Caco-2 (cell line): ENCODE measurements around the gene NFE2L1. TPM values are rescaled to one million over a fixed set of nuclear protein-coding genes. Genes with fewer than 3 reads are reported as not detected.

Experiments
- BruUV-seq: library from RNA; stranded (reverse); fragments of 400-500 nt; replicated peaks from 2 replicates; lab custom pipeline; 2021; lab: Mats Ljungman, UMichigan
- CTCF ChIA-PET: fragments of 300-600 bp; sonication (Branson Sonifier 250); formaldehyde crosslinking; loops from one replicate; lab custom pipeline; 2022; ENCODE audit warnings: antibody characterized with exemption; lab: Charles Lee
- POLR2A ChIA-PET: fragments of 300-600 bp; sonication (Branson Sonifier 250); formaldehyde crosslinking; loops from one replicate; lab custom pipeline; 2022; ENCODE audit warnings: antibody characterized with exemption; lab: Charles Lee
- DNase-seq, 2 experiments: peaks; one replicate each; pipeline versions ENCODE4 v3.0.0 to v3.0.0-alpha.2; 2020 to 2022
- H3K27me3 ChIP-seq: replicated peaks from 2 replicates; pipeline ENCODE4 v1.6.0; 2011; ENCODE audit warnings: low read length; ENCODE audit not compliant: control insufficient read depth, insufficient read depth
- H3K36me3 ChIP-seq: 2 replicates; pipeline ENCODE4 v1.5.1; 2011; ENCODE audit warnings: low read length; ENCODE audit not compliant: control insufficient read depth, insufficient read depth
- H3K4me1 ChIP-seq: fragments of 250-450 bp; sonication (Bioruptor Pico); 2 replicates; pipeline ENCODE4 v1.5.1; 2020; ENCODE audit warnings: mild to moderate bottlenecking
- H3K4me3 ChIP-seq: 2 replicates; pipeline ENCODE4 v1.5.1; 2011; ENCODE audit warnings: low read depth, mild to moderate bottlenecking, control low read depth, low read length
- H3K9me3 ChIP-seq: fragments of 250-450 bp; sonication (Bioruptor Pico); 2 replicates; pipeline ENCODE4 v1.5.1; 2020; ENCODE audit warnings: mild to moderate bottlenecking, moderate library complexity
- H3K27ac Mint-ChIP-seq: one replicate; pipeline ENCODE4 v1.8.0; 2022; ENCODE audit warnings: mixed read lengths; ENCODE audit not compliant: unreplicated experiment
- H3K27me3 Mint-ChIP-seq: one replicate; pipeline ENCODE4 v1.8.0; 2022; ENCODE audit warnings: mixed read lengths; ENCODE audit not compliant: insufficient read depth, unreplicated experiment
- H3K36me3 Mint-ChIP-seq: one replicate; pipeline ENCODE4 v1.8.0; 2022; ENCODE audit warnings: mild to moderate bottlenecking, mixed read lengths; ENCODE audit not compliant: insufficient read depth, unreplicated experiment
- H3K4me1 Mint-ChIP-seq: one replicate; pipeline ENCODE4 v1.8.0; 2022; ENCODE audit warnings: low read depth, mixed read lengths; ENCODE audit not compliant: unreplicated experiment
- H3K4me3 Mint-ChIP-seq: one replicate; pipeline ENCODE4 v1.8.0; 2022; ENCODE audit warnings: mild to moderate bottlenecking, moderate library complexity, mixed read lengths; ENCODE audit not compliant: unreplicated experiment
- H3K9me3 Mint-ChIP-seq: one replicate; pipeline ENCODE4 v1.8.0; 2022; ENCODE audit warnings: mixed read lengths; ENCODE audit not compliant: unreplicated experiment
- CTCF ChIP-seq, 2 experiments: fragments of 200-600 bp in 1 of 2; IDR thresholded peaks; 1 replicate in 1 of 2; 2 replicates in 1 of 2; pipeline versions ENCODE4 v1.5.1 to v1.8.0; 2011 to 2022; ENCODE audit warnings: antibody characterized with exemption in 1 of 2, control low read depth in 1 of 2, inconsistent platforms in 1 of 2, low read depth in 1 of 2, low read length in 1 of 2, mild to moderate bottlenecking in 1 of 2, moderate library complexity in 1 of 2; ENCODE audit not compliant: insufficient read depth in 1 of 2, severe bottlenecking in 1 of 2, unreplicated experiment in 1 of 2
- intact Hi-C: fragments of 100-400 bp; cut with micrococcal nuclease; formaldehyde crosslinking; loops from one replicate; pipeline ENCODE4 v1.10.0; 2022; ENCODE audit not compliant: unreplicated experiment
- total RNA-seq: library from RNA; stranded (reverse); gene quantifications from 2 replicates; pipeline ENCODE4 v1.2.3, GENCODE V29; 2022

Gene NFE2L1
- total RNA-seq, 1 experiment from 2014 or later: 356 TPM

GRCh38 chr17:48102798-48103715 lies 54.9 kb downstream of the NFE2L1 start:
- H3K9me3 Mint-ChIP-seq: no peaks in the 10 kb centered on the region
- Histone ChIP-seq H3K9me3 (no peaks in the 10 kb centered on the region), H3K36me3 (no peaks in the 10 kb centered on the region), H3K27me3 (no peaks in the 10 kb centered on the region), H3K4me1 (peaks cover 8% of the 10 kb centered on the region), H3K4me3 (no peak overlapping the region)
- ChIA-PET POLR2A (interaction anchor here (0.7 kb wide), 1 partner anchor 88 kb away, joined by 3 read pairs; no protein-coding TSS in a partner anchor), CTCF (interaction anchor here (0.7 to 1.1 kb wide), 3 partner anchors 26 to 132 kb away, joined by 3 to 4 read pairs (median 3); no protein-coding TSS in a partner anchor)
- peak in 1 of 2 experiments; percentile 60 for DNase-seq
- no peak for TF ChIP-seq CTCF (IDR thresholded peaks at IDR 0.05; ENCODE audit: insufficient read depth in 1 of 2, low read depth in 1 of 2, low read length in 1 of 2, severe bottlenecking in 1 of 2, unreplicated experiment in 1 of 2)
- no peaks in the 10 kb centered on the region for H3K27me3 Mint-ChIP-seq
- intact Hi-C loops: loop anchor here (10.0 kb wide), 1 partner anchor 268 kb away; the partner anchor contains the start of genes LRRC46 and MRPL10
- H3K4me1 Mint-ChIP-seq: peaks cover 7% of the 10 kb centered on the region
- BruUV-seq: no TSS peak
- H3K4me3 Mint-ChIP-seq: peak overlapping the region; percentile 93
- H3K27ac Mint-ChIP-seq: peak overlapping the region; percentile 79
- H3K36me3 Mint-ChIP-seq: peaks cover 25% of the 10 kb centered on the region

GRCh38 chr17:48104440-48104839 lies 56.3 kb downstream of the NFE2L1 start:
- intact Hi-C loops: loop anchor here (10.0 kb wide), 1 partner anchor 270 kb away; the partner anchor contains the start of genes LRRC46 and MRPL10
- Histone ChIP-seq H3K9me3 (no peaks in the 10 kb centered on the region), H3K27me3 (no peaks in the 10 kb centered on the region), H3K4me1 (peaks cover 10% of the 10 kb centered on the region), H3K4me3 (no peak overlapping the region), H3K36me3 (no peaks in the 10 kb centered on the region)
- BruUV-seq: no TSS peak
- Mint-ChIP-seq H3K4me3 (no peak overlapping the region), H3K36me3 (peaks cover 25% of the 10 kb centered on the region), H3K4me1 (peaks cover 14% of the 10 kb centered on the region), H3K27me3 (no peaks in the 10 kb centered on the region), H3K27ac (no peak overlapping the region), H3K9me3 (no peaks in the 10 kb centered on the region)
- POLR2A ChIA-PET: no interaction called here
- TF ChIP-seq CTCF (IDR thresholded peaks at IDR 0.05; ENCODE audit: insufficient read depth in 1 of 2, low read depth in 1 of 2, low read length in 1 of 2, severe bottlenecking in 1 of 2, unreplicated experiment in 1 of 2): no peak
- CTCF ChIA-PET: no interaction called here
- DNase-seq: no peak

GRCh38 chr17:48106802-48107136 lies 58.6 kb downstream of the NFE2L1 start:
- 0 out of 2 replicates have a peak, but pooled peaks cover 6% of the 10 kb centered on the region for H3K4me1 ChIP-seq
- Mint-ChIP-seq H3K4me3 (peak overlapping the region; percentile 95), H3K9me3 (no peaks in the 10 kb centered on the region), H3K27me3 (no peaks in the 10 kb centered on the region), H3K27ac (peak overlapping the region; percentile 95), H3K4me1 (peaks cover 7% of the 10 kb centered on the region), H3K36me3 (peaks cover 16% of the 10 kb centered on the region)
- BruUV-seq: no TSS peak
- CTCF ChIA-PET: interaction anchor here (0.8 to 3.8 kb wide), 5 partner anchors 9 to 81 kb away, joined by 3 to 44 read pairs (median 5); no protein-coding TSS in a partner anchor
- H3K4me3 ChIP-seq: peak overlapping the region; percentile 60
- TF ChIP-seq CTCF (IDR thresholded peaks at IDR 0.05; ENCODE audit: insufficient read depth in 1 of 2, low read depth in 1 of 2, low read length in 1 of 2, severe bottlenecking in 1 of 2, unreplicated experiment in 1 of 2): no peak
- DNase-seq: no peak
- H3K36me3 ChIP-seq: no peaks in the 10 kb centered on the region
- no peaks in the 10 kb centered on the region for H3K9me3 ChIP-seq
- POLR2A ChIA-PET: interaction anchor here (1.0 to 2.9 kb wide), 4 partner anchors 18 to 136 kb away, joined by 7 to 37 read pairs (median 7); partner anchors contain the start of genes CDK5RAP3 and NFE2L1
- intact Hi-C loops: loop anchor here (10.0 kb wide), 1 partner anchor 272 kb away; the partner anchor contains the start of genes LRRC46 and MRPL10
- H3K27me3 ChIP-seq: no peaks in the 10 kb centered on the region
